ENCODE measurements around the gene NPLOC4.

DNA sequence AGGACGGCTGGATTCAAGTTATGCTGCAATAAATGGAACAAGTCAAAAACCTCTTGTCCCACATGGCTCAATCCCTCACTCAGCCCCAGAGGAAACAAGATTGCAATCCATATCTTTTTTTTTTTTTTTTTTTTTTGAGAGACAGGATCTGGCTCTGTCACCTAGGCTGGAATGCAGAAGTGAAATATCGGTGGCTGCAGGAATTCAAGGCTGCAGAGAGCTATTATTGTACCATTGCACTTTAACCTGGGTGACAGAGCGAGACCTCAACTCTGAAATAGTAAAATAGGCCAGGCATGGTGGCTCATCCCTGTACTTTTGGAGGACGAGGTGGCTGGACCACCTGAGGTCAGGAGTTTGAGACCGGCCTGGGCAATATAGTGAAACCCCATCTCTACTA lies 22.1 kb upstream of the NPLOC4 start:
- TF ChIP-seq SRF (CRISPR knock-in tag; IDR thresholded peaks at IDR 0.05) (no peak), TFE3 (CRISPR knock-in tag; IDR thresholded peaks at IDR 0.05) (no peak), TCF7L2 (IDR thresholded peaks at IDR 0.05; ENCODE audit: low read depth, low read length) (no peak), RBFOX2 (IDR thresholded peaks at IDR 0.05; ENCODE audit: low read depth, low read length) (no peak), EP300 (IDR thresholded peaks at IDR 0.05; ENCODE audit: low read length) (no peak), RNF2 (IDR thresholded peaks at IDR 0.05) (no peak), RAD51 (IDR thresholded peaks at IDR 0.05; ENCODE audit: borderline replicate concordance, low read depth) (no peak), HOMEZ (CRISPR knock-in tag; IDR thresholded peaks at IDR 0.05) (no peak), POLR2AphosphoS5 (IDR thresholded peaks at IDR 0.05; ENCODE audit: control insufficient read depth, insufficient read depth, low read depth, low read length) (no peak), POLR2A (conservative IDR thresholded peaks at IDR 0.05) (no peak), THRAP3 (IDR thresholded peaks at IDR 0.05; ENCODE audit: borderline replicate concordance) (no peak), EGR1 (conservative IDR thresholded peaks at IDR 0.05) (no peak)
- TF ChIP-seq, protein P1, sequence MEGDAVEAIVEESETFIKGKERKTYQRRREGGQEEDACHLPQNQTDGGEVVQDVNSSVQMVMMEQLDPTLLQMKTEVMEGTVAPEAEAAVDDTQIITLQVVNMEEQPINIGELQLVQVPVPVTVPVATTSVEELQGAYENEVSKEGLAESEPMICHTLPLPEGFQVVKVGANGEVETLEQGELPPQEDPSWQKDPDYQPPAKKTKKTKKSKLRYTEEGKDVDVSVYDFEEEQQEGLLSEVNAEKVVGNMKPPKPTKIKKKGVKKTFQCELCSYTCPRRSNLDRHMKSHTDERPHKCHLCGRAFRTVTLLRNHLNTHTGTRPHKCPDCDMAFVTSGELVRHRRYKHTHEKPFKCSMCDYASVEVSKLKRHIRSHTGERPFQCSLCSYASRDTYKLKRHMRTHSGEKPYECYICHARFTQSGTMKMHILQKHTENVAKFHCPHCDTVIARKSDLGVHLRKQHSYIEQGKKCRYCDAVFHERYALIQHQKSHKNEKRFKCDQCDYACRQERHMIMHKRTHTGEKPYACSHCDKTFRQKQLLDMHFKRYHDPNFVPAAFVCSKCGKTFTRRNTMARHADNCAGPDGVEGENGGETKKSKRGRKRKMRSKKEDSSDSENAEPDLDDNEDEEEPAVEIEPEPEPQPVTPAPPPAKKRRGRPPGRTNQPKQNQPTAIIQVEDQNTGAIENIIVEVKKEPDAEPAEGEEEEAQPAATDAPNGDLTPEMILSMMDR (IDR thresholded peaks at IDR 0.05 in 2 of 3, conservative IDR thresholded peaks at IDR 0.05 in 1 of 3; ENCODE audit: insufficient read depth in 2 of 3, low read depth in 1 of 3, low read length in 3 of 3), result no peak
- TF ChIP-seq, protein P2, sequence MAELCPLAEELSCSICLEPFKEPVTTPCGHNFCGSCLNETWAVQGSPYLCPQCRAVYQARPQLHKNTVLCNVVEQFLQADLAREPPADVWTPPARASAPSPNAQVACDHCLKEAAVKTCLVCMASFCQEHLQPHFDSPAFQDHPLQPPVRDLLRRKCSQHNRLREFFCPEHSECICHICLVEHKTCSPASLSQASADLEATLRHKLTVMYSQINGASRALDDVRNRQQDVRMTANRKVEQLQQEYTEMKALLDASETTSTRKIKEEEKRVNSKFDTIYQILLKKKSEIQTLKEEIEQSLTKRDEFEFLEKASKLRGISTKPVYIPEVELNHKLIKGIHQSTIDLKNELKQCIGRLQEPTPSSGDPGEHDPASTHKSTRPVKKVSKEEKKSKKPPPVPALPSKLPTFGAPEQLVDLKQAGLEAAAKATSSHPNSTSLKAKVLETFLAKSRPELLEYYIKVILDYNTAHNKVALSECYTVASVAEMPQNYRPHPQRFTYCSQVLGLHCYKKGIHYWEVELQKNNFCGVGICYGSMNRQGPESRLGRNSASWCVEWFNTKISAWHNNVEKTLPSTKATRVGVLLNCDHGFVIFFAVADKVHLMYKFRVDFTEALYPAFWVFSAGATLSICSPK (IDR thresholded peaks at IDR 0.05; ENCODE audit: borderline replicate concordance), result no peak

Data from K562 (cell line).